Left lobe of liver (tissue), 2 donors: ENCODE results near the gene CCDC88C. TPM values are rescaled to one million over a fixed set of nuclear protein-coding genes. Genes with fewer than 3 reads are reported as not detected.
"Not testable (repeated sequence)": the region's sequence is repeated elsewhere in the genome, so short reads cannot be mapped to it uniquely, and the experiment has no call there.

ENCODE experiments used
- ATAC-seq: fragments of 200-7000 bp; cut with Tn5 transposase; one replicate; pipeline ENCODE4 v1.9.1; 2020; ENCODE audit warnings: mild to moderate bottlenecking, moderate library complexity
- DNase-seq: peaks from one replicate; pipeline ENCODE4 v3.0.0-alpha.2; 2020; ENCODE audit warnings: low spot score
- total RNA-seq: library from RNA; stranded (reverse); gene quantifications from one replicate; pipeline ENCODE4 v1.2.1, GENCODE V29; 2021
- donor health status: DM: no; HTN: no; CAD: no; lungs with moderate emphysema.
- donor health status: DM: no; HTN: yes; CAD: no.

The CCDC88C gene
- total RNA-seq, 1 donor from 2014 or later, result 4.1 TPM

DNA sequence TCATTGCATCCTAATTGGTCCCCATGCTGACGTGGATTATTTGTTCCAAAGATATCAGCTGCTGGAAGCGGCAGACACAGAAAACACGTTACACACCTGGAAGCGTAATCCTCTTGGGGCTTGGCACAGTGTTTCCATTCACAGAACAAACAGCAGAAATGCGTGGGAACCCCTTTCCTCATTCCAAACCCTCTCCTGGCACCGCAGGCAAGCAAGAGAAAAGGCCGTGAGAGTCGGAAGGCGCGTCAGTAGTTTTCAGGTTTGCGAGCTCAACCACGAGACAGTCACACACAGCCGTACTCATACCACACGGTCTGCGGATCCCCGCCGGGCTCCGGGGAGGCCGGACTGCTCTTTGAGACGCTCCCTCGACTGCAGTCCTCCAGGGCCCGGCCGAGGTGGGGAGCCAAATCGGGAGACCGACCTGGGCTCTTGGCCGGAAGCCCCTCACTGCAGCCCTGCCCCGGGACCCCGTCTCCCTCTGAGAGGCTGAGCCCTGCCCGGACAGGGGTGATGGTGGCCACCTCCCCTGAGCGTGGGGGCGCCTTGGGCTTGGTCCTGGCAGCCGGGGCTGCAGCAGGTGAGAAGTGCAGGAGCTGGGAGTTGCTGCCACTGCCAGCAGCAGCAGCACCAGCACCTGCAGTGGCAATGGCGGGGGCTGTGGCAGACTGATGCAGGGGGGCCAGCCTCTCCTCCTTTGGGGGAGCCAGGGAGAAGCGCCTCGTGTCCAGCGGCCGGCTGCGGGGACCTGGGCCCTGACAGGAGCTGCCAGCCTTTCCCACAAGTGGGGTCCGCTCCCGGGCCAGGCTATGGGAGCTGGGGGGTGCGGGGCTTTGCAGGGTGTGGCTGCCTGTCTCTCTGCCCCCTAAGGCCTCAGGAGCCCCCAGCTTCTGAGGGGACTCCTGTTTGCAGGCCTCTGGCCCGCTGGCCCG lies 145.0 kb downstream of the CCDC88C start:
- DNase-seq, result no peak
- ATAC-seq, result no peak

- DNase-seq (no peak), ATAC-seq (no peak)
Observed at GRCh38 chr14:91271639-91272038, 146.0 kb downstream of the CCDC88C start.

DNA sequence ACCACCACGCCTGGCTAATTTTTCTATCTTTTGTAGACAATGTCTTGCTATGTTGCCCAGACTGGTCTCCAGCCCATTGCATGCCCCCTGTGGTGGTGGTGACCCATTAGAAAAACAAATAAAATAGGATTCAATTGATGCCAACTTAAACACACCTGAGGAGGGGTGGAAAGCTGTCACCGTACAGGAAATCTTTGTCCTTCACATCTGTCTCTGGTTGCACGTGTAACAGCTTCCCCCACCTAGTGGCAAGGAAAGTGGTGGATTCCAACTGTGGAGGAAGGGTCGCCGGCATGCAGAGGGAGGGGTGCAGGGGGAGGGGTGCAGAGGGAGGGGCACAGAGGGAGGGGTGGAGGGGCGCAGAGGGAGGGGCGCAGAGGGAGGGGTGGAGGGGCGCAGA lies 147.0 kb downstream of the CCDC88C start:
- DNase-seq, result no peak
- ATAC-seq, result no peak

GRCh38 chr14:91270188-91270587 lies 147.4 kb downstream of the CCDC88C start:
- no peak for ATAC-seq
- DNase-seq, result no peak

DNA sequence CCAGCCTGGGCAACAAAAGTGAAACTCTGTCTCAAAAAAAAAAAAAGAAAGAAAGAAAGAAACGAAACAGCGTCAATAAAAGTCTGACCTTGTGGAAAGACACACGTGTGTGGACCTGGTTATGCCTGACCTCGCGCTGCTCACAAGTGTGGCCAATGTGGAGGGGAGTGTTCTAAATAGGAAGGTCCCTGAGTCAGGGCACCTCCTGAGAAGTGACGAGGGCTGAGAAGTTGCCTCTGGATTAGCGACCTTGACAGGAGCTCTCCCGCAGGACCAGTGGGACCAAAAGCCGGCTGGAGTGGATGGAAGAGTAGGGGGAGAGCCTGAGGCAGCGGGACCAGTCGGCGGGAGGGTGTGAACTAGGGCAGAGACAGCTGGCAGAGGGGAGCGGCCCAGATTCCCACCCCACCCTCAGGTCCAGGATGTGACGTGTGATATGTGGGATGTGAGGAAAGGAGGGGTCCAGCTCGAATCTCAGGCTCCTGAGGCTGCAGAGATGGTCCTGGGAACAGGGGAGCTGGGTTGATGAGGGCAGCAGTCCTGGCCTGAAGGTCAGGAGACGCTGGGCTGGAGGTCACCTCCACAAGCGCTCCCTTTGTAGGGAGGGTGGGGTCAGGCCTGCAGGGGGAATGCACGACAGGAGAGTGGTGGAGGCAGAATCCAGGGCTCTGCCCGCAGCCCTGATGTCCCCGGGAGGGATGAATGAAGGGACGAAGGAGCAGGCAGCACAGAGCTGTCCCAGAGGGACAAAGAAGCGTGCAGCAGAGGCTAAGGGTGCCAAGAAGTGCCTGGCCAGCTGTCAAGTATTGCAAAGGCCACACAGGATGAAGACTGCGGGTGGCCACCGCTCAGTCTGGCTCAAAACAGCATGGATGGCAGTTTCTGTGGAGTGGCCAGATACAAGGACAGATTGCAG lies 148.3 kb downstream of the CCDC88C start:
- DNase-seq, result no peak
- peak; percentile 31 for ATAC-seq

DNA sequence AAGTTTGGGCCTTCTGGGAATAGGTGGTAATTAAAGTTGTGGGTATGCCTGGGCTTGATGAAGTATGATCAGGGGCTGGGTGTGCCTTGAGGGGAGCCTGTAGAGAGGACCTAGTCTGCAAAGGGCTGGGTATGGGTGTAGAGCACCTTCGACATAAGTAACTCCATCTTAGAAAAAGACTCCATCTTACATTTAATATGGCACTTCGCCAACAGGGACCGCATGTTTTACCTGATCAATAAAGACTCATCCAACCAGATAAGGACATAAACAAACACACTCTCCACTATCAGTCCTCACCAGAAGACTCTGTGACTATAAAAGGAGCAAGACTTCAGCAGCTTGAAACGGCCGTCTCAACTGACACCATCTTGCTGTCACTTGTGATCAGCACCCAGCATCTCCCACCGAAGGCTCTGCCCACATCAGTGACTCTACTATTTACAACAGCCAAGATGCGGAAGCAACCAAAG lies 149.6 kb downstream of the CCDC88C start:
- ATAC-seq (no peak), DNase-seq (no peak)

DNA sequence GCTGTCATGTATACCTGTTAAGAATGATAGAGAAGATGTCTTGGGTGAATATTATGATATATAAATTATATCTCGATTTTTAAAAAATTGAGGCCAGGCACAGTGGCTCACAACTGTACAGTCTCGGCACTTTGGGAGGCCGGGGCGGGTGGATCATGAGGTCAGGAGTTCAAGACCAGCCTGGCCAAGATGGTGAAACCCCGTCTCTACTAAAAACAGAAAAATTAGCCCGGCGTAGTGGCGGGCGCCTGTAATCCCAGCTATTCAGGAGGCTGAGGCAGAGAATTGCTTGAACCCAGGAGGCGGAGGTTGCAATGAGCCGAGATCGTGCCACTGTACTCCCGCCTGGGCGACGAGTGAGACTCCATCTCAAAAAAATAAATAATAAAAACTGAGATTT lies 151.3 kb downstream of the CCDC88C start:
- not testable (repeated sequence) for ATAC-seq, DNase-seq

DNA sequence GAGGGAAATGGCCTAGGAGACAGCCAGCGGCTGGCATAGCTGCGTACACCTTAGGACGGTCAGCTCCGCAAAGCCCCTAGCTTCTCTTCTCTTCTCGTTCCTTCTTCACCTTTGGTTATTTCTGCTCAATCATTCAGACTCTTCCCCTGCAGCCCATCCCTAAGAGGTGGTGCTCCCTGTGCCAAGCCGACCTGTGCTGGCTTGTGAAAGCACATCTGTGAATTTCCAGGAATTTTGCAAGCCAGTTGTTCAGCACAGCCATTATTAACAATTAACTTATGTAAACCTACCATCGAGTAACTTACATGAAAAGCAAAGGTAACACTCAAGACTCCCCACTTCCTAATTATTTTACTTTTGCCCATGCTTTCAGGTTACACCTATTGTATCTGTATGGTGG lies 152.2 kb downstream of the CCDC88C start:
- DNase-seq, result no peak
- no peak for ATAC-seq

GRCh38 chr14:91264151-91265150 lies 153.2 kb downstream of the CCDC88C start:
- ATAC-seq (peak; percentile 85), DNase-seq (no peak)

GRCh38 chr14:91263329-91263728 lies 154.3 kb downstream of the CCDC88C start:
- DNase-seq, result no peak
- no peak for ATAC-seq

GRCh38 chr14:91261986-91262549 lies 155.6 kb downstream of the CCDC88C start:
- DNase-seq (no peak), ATAC-seq (no peak)

- ATAC-seq (no peak), DNase-seq (no peak)
Observed at GRCh38 chr14:91261115-91261514, 156.5 kb downstream of the CCDC88C start.

DNA sequence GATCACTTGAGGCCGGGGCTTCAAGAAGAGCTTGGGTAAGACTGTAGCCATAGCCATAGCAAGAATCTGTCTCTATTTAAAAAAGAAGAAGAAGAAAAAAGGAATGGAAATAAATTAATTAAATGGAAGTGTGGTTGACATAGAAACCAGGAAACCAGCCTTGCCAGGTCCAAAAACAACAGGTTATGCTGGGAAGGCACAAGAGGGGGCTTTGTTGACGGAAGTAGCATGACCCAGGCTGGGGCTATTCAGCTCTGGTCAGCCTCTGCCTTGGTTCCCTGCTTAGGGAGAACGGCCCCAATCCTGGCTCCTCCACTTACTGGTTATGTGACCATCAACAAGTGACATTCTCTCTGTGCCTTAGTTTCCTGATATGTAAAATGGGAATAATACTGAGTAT lies 158.7 kb downstream of the CCDC88C start:
- DNase-seq (no peak), ATAC-seq (no peak)

DNA sequence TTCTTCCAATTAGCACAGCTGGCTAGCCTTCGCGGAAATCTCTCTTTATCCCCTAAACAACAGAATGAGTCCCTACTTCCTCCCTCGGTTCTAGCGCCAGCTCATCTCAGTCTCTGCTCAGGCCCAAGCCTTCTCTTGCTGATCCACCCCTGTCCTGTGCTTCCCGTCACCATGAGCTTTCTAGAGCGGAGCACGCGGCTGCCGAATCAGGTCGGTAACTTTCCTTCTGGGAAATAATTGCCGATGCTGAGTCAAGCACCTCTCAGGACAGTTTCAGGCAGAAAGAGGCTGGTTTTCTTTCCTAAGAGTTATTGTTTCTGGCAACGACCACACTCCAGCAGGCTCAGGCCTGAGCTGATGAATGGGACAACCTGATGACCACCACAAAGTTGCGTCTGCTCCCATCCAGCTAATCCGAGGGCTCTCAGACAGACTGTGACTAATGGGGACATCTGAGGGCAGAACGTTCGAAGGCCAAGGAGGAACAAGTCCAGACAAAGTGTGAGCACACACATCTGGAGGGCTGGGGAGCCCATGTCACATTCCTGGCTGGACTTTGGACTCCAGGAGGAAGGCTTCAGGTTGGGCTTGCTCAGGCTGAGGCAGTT lies 159.5 kb downstream of the CCDC88C start:
- DNase-seq, result no peak
- no peak for ATAC-seq

DNA sequence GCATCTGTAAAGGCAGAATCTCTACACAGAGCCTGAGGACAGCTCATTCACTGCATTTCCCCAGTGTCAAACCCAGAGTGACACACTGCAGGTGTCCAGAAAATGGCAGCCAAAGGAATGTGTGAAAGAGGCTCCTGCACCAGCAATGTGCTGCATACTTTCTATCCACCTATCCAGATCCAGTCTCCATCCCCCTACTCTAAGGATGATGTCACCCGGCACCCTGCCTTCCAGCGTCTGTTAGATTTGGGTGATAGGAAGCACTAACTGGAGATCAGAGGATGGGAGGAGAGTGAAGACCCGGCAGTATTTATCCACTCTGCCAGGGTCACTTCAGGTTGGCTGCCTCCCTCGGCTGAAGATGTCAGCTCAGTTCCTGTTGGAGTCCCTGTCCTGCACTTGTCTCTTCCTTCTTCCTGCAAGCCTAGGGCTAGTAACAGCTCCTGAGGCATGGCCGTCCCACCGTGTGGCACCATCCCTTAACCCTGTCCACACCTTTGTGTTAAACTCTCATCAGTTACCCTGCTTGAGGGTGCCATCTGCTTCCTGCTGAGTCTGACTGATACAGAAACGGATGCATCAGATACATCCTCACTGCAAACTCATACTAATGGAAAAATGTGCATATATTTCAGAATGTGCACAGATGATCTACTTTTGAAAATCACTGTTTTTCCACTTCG lies 160.2 kb downstream of the CCDC88C start:
- ATAC-seq (no peak), DNase-seq (no peak)

- ATAC-seq (no peak), DNase-seq (no peak)
Observed at GRCh38 chr14:91256661-91257060, 161.0 kb downstream of the CCDC88C start.

DNA sequence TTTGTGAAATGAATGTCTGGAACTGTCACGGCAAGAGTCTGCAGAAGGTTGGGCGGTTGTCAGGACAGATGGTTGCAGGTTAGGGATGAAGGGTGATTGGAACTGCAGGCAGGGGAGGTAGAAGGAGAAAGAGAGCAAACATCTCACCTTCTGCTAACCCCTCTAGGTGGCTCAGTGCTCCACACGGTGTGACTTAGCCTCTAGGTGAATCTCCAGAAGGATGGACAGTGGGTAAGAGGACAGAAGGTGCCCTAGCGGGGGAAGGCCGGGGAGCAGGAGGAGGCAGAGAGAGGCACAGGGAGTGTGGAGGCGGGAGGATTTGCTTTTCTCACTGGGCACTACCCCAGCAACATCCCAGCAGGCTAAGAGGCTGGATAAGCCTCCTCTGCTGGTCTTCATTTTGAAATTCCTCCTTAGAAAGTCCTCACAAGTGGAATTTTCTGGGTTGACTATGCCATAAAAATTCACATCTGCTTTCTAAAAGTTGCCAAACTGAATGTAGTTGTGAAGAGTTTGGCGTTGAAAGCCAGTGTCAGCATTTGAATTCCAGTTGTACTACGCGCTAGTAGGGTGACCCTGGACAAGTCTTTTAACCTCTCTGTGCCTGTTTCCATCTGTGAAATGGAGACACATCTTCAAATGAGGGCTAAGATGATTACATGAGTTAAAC lies 162.5 kb downstream of the CCDC88C start:
- DNase-seq (no peak), ATAC-seq (no peak)

DNA sequence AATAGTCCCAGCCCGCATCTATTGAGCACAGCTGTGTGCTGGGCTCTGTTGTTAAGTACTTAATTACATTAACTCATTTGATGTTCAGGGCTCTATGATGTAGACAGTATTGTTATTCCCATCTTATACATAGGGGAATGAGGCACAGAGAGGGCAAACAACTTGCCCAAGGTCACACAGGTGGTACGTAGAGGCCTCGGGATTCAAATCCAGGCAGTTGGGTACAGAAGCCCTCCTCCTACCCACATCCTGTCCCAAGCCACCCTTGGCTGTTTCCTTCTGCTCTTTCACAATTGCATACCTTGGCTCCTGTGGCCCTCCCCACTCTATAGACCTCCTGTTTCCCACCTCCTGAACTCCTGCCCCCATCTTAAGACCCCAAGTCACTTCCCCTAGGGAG lies 163.2 kb downstream of the CCDC88C start:
- DNase-seq (no peak), ATAC-seq (no peak)
